Caco-2 (cell line): Measurements from ENCODE around the gene SAG. TPM values are rescaled to one million over a fixed set of nuclear protein-coding genes. Genes with fewer than 3 reads are reported as not detected.
A peak's percentile ranks its signal among the peaks of the same experiment; 100 is the strongest.

ENCODE experiments used
- BruUV-seq: library from RNA; stranded (reverse); fragments of 400-500 nt; replicated peaks from 2 replicates; lab custom pipeline; 2021; lab: Mats Ljungman, UMichigan
- CTCF ChIA-PET: fragments of 300-600 bp; sonication (Branson Sonifier 250); formaldehyde crosslinking; loops from one replicate; lab custom pipeline; 2022; ENCODE audit warnings: antibody characterized with exemption; lab: Charles Lee
- POLR2A ChIA-PET: fragments of 300-600 bp; sonication (Branson Sonifier 250); formaldehyde crosslinking; loops from one replicate; lab custom pipeline; 2022; ENCODE audit warnings: antibody characterized with exemption; lab: Charles Lee
- DNase-seq, 2 experiments: peaks; one replicate each; pipeline versions ENCODE4 v3.0.0 to v3.0.0-alpha.2; 2020 to 2022
- H3K27me3 ChIP-seq: replicated peaks from 2 replicates; pipeline ENCODE4 v1.6.0; 2011; ENCODE audit warnings: low read length; ENCODE audit not compliant: control insufficient read depth, insufficient read depth
- H3K36me3 ChIP-seq: 2 replicates; pipeline ENCODE4 v1.5.1; 2011; ENCODE audit warnings: low read length; ENCODE audit not compliant: control insufficient read depth, insufficient read depth
- H3K4me1 ChIP-seq: fragments of 250-450 bp; sonication (Bioruptor Pico); 2 replicates; pipeline ENCODE4 v1.5.1; 2020; ENCODE audit warnings: mild to moderate bottlenecking
- H3K4me3 ChIP-seq: 2 replicates; pipeline ENCODE4 v1.5.1; 2011; ENCODE audit warnings: low read depth, mild to moderate bottlenecking, control low read depth, low read length
- H3K9me3 ChIP-seq: fragments of 250-450 bp; sonication (Bioruptor Pico); 2 replicates; pipeline ENCODE4 v1.5.1; 2020; ENCODE audit warnings: mild to moderate bottlenecking, moderate library complexity
- H3K27ac Mint-ChIP-seq: one replicate; pipeline ENCODE4 v1.8.0; 2022; ENCODE audit warnings: mixed read lengths; ENCODE audit not compliant: unreplicated experiment
- H3K27me3 Mint-ChIP-seq: one replicate; pipeline ENCODE4 v1.8.0; 2022; ENCODE audit warnings: mixed read lengths; ENCODE audit not compliant: insufficient read depth, unreplicated experiment
- H3K36me3 Mint-ChIP-seq: one replicate; pipeline ENCODE4 v1.8.0; 2022; ENCODE audit warnings: mild to moderate bottlenecking, mixed read lengths; ENCODE audit not compliant: insufficient read depth, unreplicated experiment
- H3K4me1 Mint-ChIP-seq: one replicate; pipeline ENCODE4 v1.8.0; 2022; ENCODE audit warnings: low read depth, mixed read lengths; ENCODE audit not compliant: unreplicated experiment
- H3K4me3 Mint-ChIP-seq: one replicate; pipeline ENCODE4 v1.8.0; 2022; ENCODE audit warnings: mild to moderate bottlenecking, moderate library complexity, mixed read lengths; ENCODE audit not compliant: unreplicated experiment
- H3K9me3 Mint-ChIP-seq: one replicate; pipeline ENCODE4 v1.8.0; 2022; ENCODE audit warnings: mixed read lengths; ENCODE audit not compliant: unreplicated experiment
- intact Hi-C: fragments of 100-400 bp; cut with micrococcal nuclease; formaldehyde crosslinking; loops from one replicate; pipeline ENCODE4 v1.10.0; 2022; ENCODE audit not compliant: unreplicated experiment
- total RNA-seq: library from RNA; stranded (reverse); gene quantifications from 2 replicates; pipeline ENCODE4 v1.2.3, GENCODE V29; 2022
- TF ChIP-seq, protein P1 (sequence below), 2 experiments: fragments of 200-600 bp in 1 of 2; IDR thresholded peaks; 1 replicate in 1 of 2; 2 replicates in 1 of 2; pipeline versions ENCODE4 v1.5.1 to v1.8.0; 2011 to 2022; ENCODE audit warnings: antibody characterized with exemption in 1 of 2, control low read depth in 1 of 2, inconsistent platforms in 1 of 2, low read depth in 1 of 2, low read length in 1 of 2, mild to moderate bottlenecking in 1 of 2, moderate library complexity in 1 of 2; ENCODE audit not compliant: insufficient read depth in 1 of 2, severe bottlenecking in 1 of 2, unreplicated experiment in 1 of 2

The SAG gene
- total RNA-seq, 1 experiment from 2014 or later = not detected

- H3K36me3 Mint-ChIP-seq = peaks cover 89% of the 10 kb centered on the region
- peaks cover 50% of the 10 kb centered on the region for H3K4me1 Mint-ChIP-seq
- BruUV-seq = no TSS peak
- H3K9me3 Mint-ChIP-seq = no peaks in the 10 kb centered on the region
- DNase-seq = peak; percentile 75 to 86
- peak overlapping the region; percentile 83 for H3K27ac Mint-ChIP-seq
- Histone ChIP-seq H3K4me1 (peaks cover 59% of the 10 kb centered on the region), H3K4me3 (no peak overlapping the region), H3K27me3 (no peaks in the 10 kb centered on the region), H3K9me3 (no peaks in the 10 kb centered on the region), H3K36me3 (no peaks in the 10 kb centered on the region)
- TF ChIP-seq, protein P1, sequence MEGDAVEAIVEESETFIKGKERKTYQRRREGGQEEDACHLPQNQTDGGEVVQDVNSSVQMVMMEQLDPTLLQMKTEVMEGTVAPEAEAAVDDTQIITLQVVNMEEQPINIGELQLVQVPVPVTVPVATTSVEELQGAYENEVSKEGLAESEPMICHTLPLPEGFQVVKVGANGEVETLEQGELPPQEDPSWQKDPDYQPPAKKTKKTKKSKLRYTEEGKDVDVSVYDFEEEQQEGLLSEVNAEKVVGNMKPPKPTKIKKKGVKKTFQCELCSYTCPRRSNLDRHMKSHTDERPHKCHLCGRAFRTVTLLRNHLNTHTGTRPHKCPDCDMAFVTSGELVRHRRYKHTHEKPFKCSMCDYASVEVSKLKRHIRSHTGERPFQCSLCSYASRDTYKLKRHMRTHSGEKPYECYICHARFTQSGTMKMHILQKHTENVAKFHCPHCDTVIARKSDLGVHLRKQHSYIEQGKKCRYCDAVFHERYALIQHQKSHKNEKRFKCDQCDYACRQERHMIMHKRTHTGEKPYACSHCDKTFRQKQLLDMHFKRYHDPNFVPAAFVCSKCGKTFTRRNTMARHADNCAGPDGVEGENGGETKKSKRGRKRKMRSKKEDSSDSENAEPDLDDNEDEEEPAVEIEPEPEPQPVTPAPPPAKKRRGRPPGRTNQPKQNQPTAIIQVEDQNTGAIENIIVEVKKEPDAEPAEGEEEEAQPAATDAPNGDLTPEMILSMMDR (IDR thresholded peaks at IDR 0.05; ENCODE audit: insufficient read depth in 1 of 2, low read depth in 1 of 2, low read length in 1 of 2, severe bottlenecking in 1 of 2, unreplicated experiment in 1 of 2) = no peak
- POLR2A ChIA-PET = interaction anchor here (0.5 kb wide), 1 partner anchor 554 kb away, joined by 3 read pairs; no protein-coding TSS in a partner anchor
- H3K4me3 Mint-ChIP-seq = peak overlapping the region; percentile 71
- intact Hi-C loops = no loop called here
- H3K27me3 Mint-ChIP-seq = no peaks in the 10 kb centered on the region
- CTCF ChIA-PET = no interaction called here
Observed at GRCh38 chr2:233360771-233361176, 53.2 kb downstream of the SAG start.

GRCh38 chr2:233361297-233361696 is 53.7 kb downstream of the SAG start:
- Histone ChIP-seq H3K27me3 (no peaks in the 10 kb centered on the region), H3K9me3 (no peaks in the 10 kb centered on the region), H3K4me1 (peaks cover 53% of the 10 kb centered on the region), H3K36me3 (no peaks in the 10 kb centered on the region), H3K4me3 (no peak overlapping the region)
- TF ChIP-seq, protein P1 (IDR thresholded peaks at IDR 0.05; ENCODE audit: insufficient read depth in 1 of 2, low read depth in 1 of 2, low read length in 1 of 2, severe bottlenecking in 1 of 2, unreplicated experiment in 1 of 2) = no peak
- ChIA-PET CTCF (no interaction called here), POLR2A (no interaction called here)
- no peak for DNase-seq
- Mint-ChIP-seq H3K4me3 (peak overlapping the region; percentile 71), H3K36me3 (peaks cover 89% of the 10 kb centered on the region), H3K27ac (peak overlapping the region; percentile 83), H3K27me3 (no peaks in the 10 kb centered on the region), H3K9me3 (no peaks in the 10 kb centered on the region), H3K4me1 (peaks cover 45% of the 10 kb centered on the region)
- BruUV-seq = no TSS peak
- intact Hi-C loops = no loop called here

GRCh38 chr2:233362742-233363141 is 55.1 kb downstream of the SAG start:
- H3K36me3 Mint-ChIP-seq = peaks cover 86% of the 10 kb centered on the region
- no peaks in the 10 kb centered on the region for H3K9me3 Mint-ChIP-seq
- BruUV-seq = no TSS peak
- Histone ChIP-seq H3K36me3 (no peaks in the 10 kb centered on the region), H3K4me1 (peaks cover 41% of the 10 kb centered on the region), H3K27me3 (no peaks in the 10 kb centered on the region), H3K4me3 (no peak overlapping the region), H3K9me3 (no peaks in the 10 kb centered on the region)
- DNase-seq = no peak
- no peaks in the 10 kb centered on the region for H3K27me3 Mint-ChIP-seq
- TF ChIP-seq, protein P1 (IDR thresholded peaks at IDR 0.05; ENCODE audit: insufficient read depth in 1 of 2, low read depth in 1 of 2, low read length in 1 of 2, severe bottlenecking in 1 of 2, unreplicated experiment in 1 of 2) = no peak
- intact Hi-C loops = no loop called here
- ChIA-PET CTCF (no interaction called here), POLR2A (no interaction called here)
- no peak overlapping the region for H3K4me3 Mint-ChIP-seq
- H3K4me1 Mint-ChIP-seq = peaks cover 42% of the 10 kb centered on the region
- no peak overlapping the region for H3K27ac Mint-ChIP-seq
